HepG2 (cell line): ENCODE data around the gene HPCAL1. TPM values are rescaled to one million over a fixed set of nuclear protein-coding genes. Genes with fewer than 3 reads are reported as not detected.

ENCODE experiments used
- ATF7-NPFF ChIP-seq: sonication (generic); formaldehyde crosslinking; IDR thresholded peaks from 2 replicates; pipeline ENCODE4 v1.8.1; 2023; ENCODE audit warnings: mild to moderate bottlenecking, low read depth, missing genetic modification reagents, moderate library complexity
- BCLAF1 ChIP-seq: fragments of 450-650 bp; IDR thresholded peaks from 2 replicates; pipeline ENCODE4 v1.6.1; 2017; ENCODE audit warnings: mild to moderate bottlenecking
- DR1 ChIP-seq: sonication (generic); formaldehyde crosslinking; IDR thresholded peaks from 2 replicates; pipeline ENCODE4 v1.8.0; 2021; ENCODE audit warnings: mild to moderate bottlenecking, missing genetic modification reagents, inconsistent platforms
- GZF1 ChIP-seq: sonication (generic); formaldehyde crosslinking; IDR thresholded peaks from 2 replicates; pipeline ENCODE4 v1.5.1; 2020; ENCODE audit warnings: mild to moderate bottlenecking, missing genetic modification reagents
- HOXA3 ChIP-seq: sonication (generic); formaldehyde crosslinking; IDR thresholded peaks from 2 replicates; pipeline ENCODE4 v1.5.0; 2020; ENCODE audit warnings: missing genetic modification reagents
- KLF16 ChIP-seq, 2 experiments: sonication (generic) in 1 of 2; formaldehyde crosslinking in 1 of 2; IDR thresholded peaks; 2 replicates each; pipeline versions ENCODE4 v1.6.1 to v1.8.0; 2016 to 2023; ENCODE audit warnings: missing genetic modification reagents in 2 of 2, missing compliant biosample characterization in 1 of 2
- MTA1 ChIP-seq: sonication (generic); formaldehyde crosslinking; IDR thresholded peaks from 2 replicates; pipeline ENCODE4 v1.4.0; 2020; ENCODE audit warnings: missing genetic modification reagents, mild to moderate bottlenecking, borderline replicate concordance
- NCOR1 ChIP-seq: fragments of 200-600 bp; sonication (generic); IDR thresholded peaks from 2 replicates; pipeline ENCODE4 v1.7.0; 2017; ENCODE audit warnings: antibody characterized with exemption, low read length, borderline replicate concordance
- NFYB ChIP-seq: sonication (generic); formaldehyde crosslinking; IDR thresholded peaks from 2 replicates; pipeline ENCODE4 v1.4.0; 2020; ENCODE audit warnings: missing genetic modification reagents
- NONO ChIP-seq, 2 experiments: fragments of 450-650 bp in 1 of 2; sonication (generic) in 1 of 2; formaldehyde crosslinking in 1 of 2; IDR thresholded peaks in 1 of 2; conservative IDR thresholded peaks in 1 of 2; 2 replicates each; pipeline versions ENCODE4 v1.6.1 to v1.8.0; 2017 to 2022; ENCODE audit warnings: mild to moderate bottlenecking in 1 of 2, missing genetic modification reagents in 1 of 2, moderate library complexity in 1 of 2
- RFX5 ChIP-seq: IDR thresholded peaks from 2 replicates; pipeline ENCODE4 v1.6.1; 2011; ENCODE audit warnings: low read depth, low read length, improper control_type of control experiment
- RORA ChIP-seq: sonication (generic); formaldehyde crosslinking; IDR thresholded peaks from 2 replicates; pipeline ENCODE4 v1.5.0; 2020; ENCODE audit warnings: mild to moderate bottlenecking, missing genetic modification reagents, moderate library complexity
- STAG1 ChIP-seq: sonication (generic); formaldehyde crosslinking; IDR thresholded peaks from 2 replicates; pipeline ENCODE4 v1.4.0; 2020; ENCODE audit warnings: missing genetic modification reagents
- TBX2 ChIP-seq: sonication (generic); formaldehyde crosslinking; IDR thresholded peaks from 2 replicates; pipeline ENCODE4 v1.5.0; 2020; ENCODE audit warnings: missing genetic modification reagents, mild to moderate bottlenecking, borderline replicate concordance
- TOPORS ChIP-seq: sonication (generic); formaldehyde crosslinking; IDR thresholded peaks from 2 replicates; pipeline ENCODE4 v1.8.0; 2023; ENCODE audit warnings: mild to moderate bottlenecking, missing genetic modification reagents
- ZFX ChIP-seq: sonication (generic); formaldehyde crosslinking; IDR thresholded peaks from 2 replicates; pipeline ENCODE4 v1.4.0; 2020; ENCODE audit warnings: mild to moderate bottlenecking, low read depth, missing genetic modification reagents, moderate library complexity
- ZNF101 ChIP-seq: sonication (generic); formaldehyde crosslinking; IDR thresholded peaks from 2 replicates; pipeline ENCODE4 v1.4.0; 2020; ENCODE audit warnings: mild to moderate bottlenecking, low read depth, missing genetic modification reagents, borderline replicate concordance
- ZNF121 ChIP-seq: sonication (generic); formaldehyde crosslinking; IDR thresholded peaks from 2 replicates; pipeline ENCODE4 v1.5.0; 2020; ENCODE audit warnings: mild to moderate bottlenecking, missing genetic modification reagents
- ZNF33A ChIP-seq: sonication (generic); formaldehyde crosslinking; IDR thresholded peaks from 2 replicates; pipeline ENCODE4 v1.5.1; 2020; ENCODE audit warnings: missing genetic modification reagents, mild to moderate bottlenecking, moderate library complexity, borderline replicate concordance
- ZNF530 ChIP-seq: sonication (generic); formaldehyde crosslinking; IDR thresholded peaks from 2 replicates; pipeline ENCODE4 v1.5.0; 2020; ENCODE audit warnings: low read depth, mild to moderate bottlenecking, missing genetic modification reagents
- ZNF564 ChIP-seq: sonication (generic); formaldehyde crosslinking; IDR thresholded peaks from 2 replicates; pipeline ENCODE4 v1.8.1; 2023; ENCODE audit warnings: mild to moderate bottlenecking, missing genetic modification reagents
- ZSCAN9 ChIP-seq: IDR thresholded peaks from 2 replicates; pipeline ENCODE4 v1.6.1; 2016; ENCODE audit warnings: borderline replicate concordance
- polyA plus RNA-seq, 8 experiments: library from polyadenylated mRNA; depleted of rRNA in 3 of 8; stranded (reverse) in 7 of 8; unstranded in 1 of 8; fragments of >200 nt; fragmentation: Illumina TruSeq in 4 of 8; extraction: Trizol in 4 of 8; gene quantifications; 2 replicates each; pipeline versions ENCODE4 v1.2.1 to v1.2.3, GENCODE V29; 2011 to 2016; ENCODE audit warnings: low read depth in 4 of 8, missing spikeins in 1 of 8, mixed read lengths in 1 of 8; ENCODE audit not compliant: insufficient read depth in 1 of 8
- total RNA-seq, 5 experiments: library from RNA; depleted of rRNA; stranded (reverse); fragments of >200 nt; fragmentation: Illumina TruSeq; extraction: Trizol; gene quantifications; 2 replicates each; pipeline ENCODE4 v1.2.3, GENCODE V29; 2016; ENCODE audit warnings: low read depth in 1 of 5
- TF ChIP-seq, protein P1 (sequence below): sonication (generic); formaldehyde crosslinking; IDR thresholded peaks from 2 replicates; pipeline ENCODE4 v1.4.0; 2020; ENCODE audit warnings: missing genetic modification reagents
- TF ChIP-seq, protein P2 (sequence below): IDR thresholded peaks from 2 replicates; pipeline ENCODE4 v1.6.1; 2016; ENCODE audit warnings: missing compliant biosample characterization, missing genetic modification reagents, borderline replicate concordance

HPCAL1 gene
- total and polyA plus RNA-seq, 2 of the 13 experiments (the other 11 are each of a cell fraction or from before 2014, with no cell fraction given): 29.5 to 29.9 TPM

DNA sequence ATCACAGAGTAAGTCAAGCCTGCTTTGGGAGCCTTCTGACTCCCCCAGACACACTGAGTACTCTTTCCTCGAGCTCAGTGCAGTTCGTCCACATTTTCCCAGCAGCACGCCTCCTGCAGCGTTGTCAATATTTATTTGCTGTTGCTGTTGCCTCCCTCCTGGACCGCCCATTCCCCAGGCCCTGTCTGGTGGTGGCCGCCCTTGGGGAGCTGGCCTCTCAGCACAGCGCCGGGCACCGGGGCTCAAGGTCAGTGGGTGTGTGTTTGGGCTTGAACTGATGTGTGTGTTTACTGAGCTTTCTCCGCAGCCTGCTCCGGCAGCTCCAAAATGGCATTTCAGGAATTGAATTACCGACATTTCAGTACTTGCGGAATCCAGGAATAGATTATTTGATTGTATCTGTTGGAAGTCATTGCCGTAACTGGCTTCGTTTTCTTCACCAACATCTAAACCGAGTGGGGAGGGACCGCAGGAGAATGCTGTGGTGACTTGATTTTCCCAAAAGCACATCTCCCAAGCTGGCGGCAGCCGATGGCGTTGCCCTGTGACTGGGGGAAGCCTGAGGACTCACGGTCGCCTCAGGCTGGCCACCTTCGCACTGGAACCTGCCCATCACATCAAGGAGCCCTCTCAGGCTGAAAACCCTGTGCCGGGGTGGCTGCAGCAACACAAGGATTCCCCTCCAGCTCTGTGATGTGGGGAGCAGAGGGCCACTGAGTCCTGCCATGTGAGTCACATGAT, 66.0 kb downstream of the HPCAL1 start (continued):
- no peak for TF ChIP-seq BCLAF1
- peak in 1 of 2 experiments; percentile 99; a peak in 2 of 4 replicates for TF ChIP-seq KLF16 (CRISPR knock-in tag; IDR thresholded peaks at IDR 0.05)
- peak; percentile 95; the same call in 1 of the 2 replicates for TF ChIP-seq ZSCAN9
- TF ChIP-seq DR1 (CRISPR knock-in tag): peak; percentile 41; the same call in 1 of the 2 replicates
- peak; percentile 78 for TF ChIP-seq ZFX
- peak; percentile 98 for TF ChIP-seq MTA1 (CRISPR knock-in tag)
- TF ChIP-seq, protein P1, sequence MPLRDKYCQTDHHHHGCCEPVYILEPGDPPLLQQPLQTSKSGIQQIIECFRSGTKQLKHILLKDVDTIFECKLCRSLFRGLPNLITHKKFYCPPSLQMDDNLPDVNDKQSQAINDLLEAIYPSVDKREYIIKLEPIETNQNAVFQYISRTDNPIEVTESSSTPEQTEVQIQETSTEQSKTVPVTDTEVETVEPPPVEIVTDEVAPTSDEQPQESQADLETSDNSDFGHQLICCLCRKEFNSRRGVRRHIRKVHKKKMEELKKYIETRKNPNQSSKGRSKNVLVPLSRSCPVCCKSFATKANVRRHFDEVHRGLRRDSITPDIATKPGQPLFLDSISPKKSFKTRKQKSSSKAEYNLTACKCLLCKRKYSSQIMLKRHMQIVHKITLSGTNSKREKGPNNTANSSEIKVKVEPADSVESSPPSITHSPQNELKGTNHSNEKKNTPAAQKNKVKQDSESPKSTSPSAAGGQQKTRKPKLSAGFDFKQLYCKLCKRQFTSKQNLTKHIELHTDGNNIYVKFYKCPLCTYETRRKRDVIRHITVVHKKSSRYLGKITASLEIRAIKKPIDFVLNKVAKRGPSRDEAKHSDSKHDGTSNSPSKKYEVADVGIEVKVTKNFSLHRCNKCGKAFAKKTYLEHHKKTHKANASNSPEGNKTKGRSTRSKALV: peak; percentile 73; the same call in 1 of the 2 replicates
- TF ChIP-seq ZNF101 (CRISPR knock-in tag): no peak
- TF ChIP-seq RFX5: no peak
- TF ChIP-seq ATF7-NPFF (CRISPR knock-in tag): peak; percentile 90; the same call in 1 of the 2 replicates
- no peak for TF ChIP-seq NONO (IDR thresholded peaks at IDR 0.05)
- TF ChIP-seq NONO (CRISPR knock-in tag; conservative IDR thresholded peaks at IDR 0.05): peak; percentile 85
- peak; percentile 95 for TF ChIP-seq HOXA3 (CRISPR knock-in tag)
- peak; percentile 94 for TF ChIP-seq TBX2 (CRISPR knock-in tag)
- TF ChIP-seq, protein P2, sequence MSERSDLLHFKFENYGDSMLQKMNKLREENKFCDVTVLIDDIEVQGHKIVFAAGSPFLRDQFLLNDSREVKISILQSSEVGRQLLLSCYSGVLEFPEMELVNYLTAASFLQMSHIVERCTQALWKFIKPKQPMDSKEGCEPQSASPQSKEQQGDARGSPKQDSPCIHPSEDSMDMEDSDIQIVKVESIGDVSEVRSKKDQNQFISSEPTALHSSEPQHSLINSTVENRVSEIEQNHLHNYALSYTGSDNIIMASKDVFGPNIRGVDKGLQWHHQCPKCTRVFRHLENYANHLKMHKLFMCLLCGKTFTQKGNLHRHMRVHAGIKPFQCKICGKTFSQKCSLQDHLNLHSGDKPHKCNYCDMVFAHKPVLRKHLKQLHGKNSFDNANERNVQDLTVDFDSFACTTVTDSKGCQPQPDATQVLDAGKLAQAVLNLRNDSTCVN (CRISPR knock-in tag): peak; percentile 93; the same call in 1 of the 2 replicates
- TF ChIP-seq STAG1 (CRISPR knock-in tag): peak; percentile 42
- 0 out of 2 replicates have a peak, but pooled peaks have one; percentile 52 for TF ChIP-seq NFYB
- peak; percentile 78 for TF ChIP-seq ZNF121 (CRISPR knock-in tag)
- peak; percentile 67; the same call in 1 of the 2 replicates for TF ChIP-seq GZF1 (CRISPR knock-in tag)
- no peak for TF ChIP-seq ZNF530 (CRISPR knock-in tag)
- TF ChIP-seq ZNF33A: 0 out of 2 replicates have a peak, but pooled peaks have one; percentile 76
- TF ChIP-seq RORA (CRISPR knock-in tag): 0 out of 2 replicates have a peak, but pooled peaks have one; percentile 77
- TF ChIP-seq ZNF564 (CRISPR knock-in tag): peak; percentile 75; the same call in 1 of the 2 replicates
- TF ChIP-seq TOPORS: peak; percentile 61; the same call in 1 of the 2 replicates
- peak; percentile 89; the same call in 1 of the 2 replicates for TF ChIP-seq NCOR1
